DOHH2 (cell line): Measurements from ENCODE around the gene RBM15B.

Experiments
- EZH2phosphoT487 ChIP-seq: fragments of 200-600 bp; sonication (generic); IDR thresholded peaks from 2 replicates; pipeline ENCODE4 v1.6.1; 2017; ENCODE audit warnings: borderline replicate concordance, mild to moderate bottlenecking, antibody characterized with exemption, low read length, moderate library complexity, mixed read lengths
- TF ChIP-seq, protein P1 (sequence below): fragments of 200-600 bp; sonication (generic); IDR thresholded peaks from one replicate; pipeline ENCODE4 v1.5.1; 2014; ENCODE audit warnings: antibody characterized with exemption, mild to moderate bottlenecking, low read depth, low read length; ENCODE audit not compliant: poor library complexity, severe bottlenecking

DNA sequence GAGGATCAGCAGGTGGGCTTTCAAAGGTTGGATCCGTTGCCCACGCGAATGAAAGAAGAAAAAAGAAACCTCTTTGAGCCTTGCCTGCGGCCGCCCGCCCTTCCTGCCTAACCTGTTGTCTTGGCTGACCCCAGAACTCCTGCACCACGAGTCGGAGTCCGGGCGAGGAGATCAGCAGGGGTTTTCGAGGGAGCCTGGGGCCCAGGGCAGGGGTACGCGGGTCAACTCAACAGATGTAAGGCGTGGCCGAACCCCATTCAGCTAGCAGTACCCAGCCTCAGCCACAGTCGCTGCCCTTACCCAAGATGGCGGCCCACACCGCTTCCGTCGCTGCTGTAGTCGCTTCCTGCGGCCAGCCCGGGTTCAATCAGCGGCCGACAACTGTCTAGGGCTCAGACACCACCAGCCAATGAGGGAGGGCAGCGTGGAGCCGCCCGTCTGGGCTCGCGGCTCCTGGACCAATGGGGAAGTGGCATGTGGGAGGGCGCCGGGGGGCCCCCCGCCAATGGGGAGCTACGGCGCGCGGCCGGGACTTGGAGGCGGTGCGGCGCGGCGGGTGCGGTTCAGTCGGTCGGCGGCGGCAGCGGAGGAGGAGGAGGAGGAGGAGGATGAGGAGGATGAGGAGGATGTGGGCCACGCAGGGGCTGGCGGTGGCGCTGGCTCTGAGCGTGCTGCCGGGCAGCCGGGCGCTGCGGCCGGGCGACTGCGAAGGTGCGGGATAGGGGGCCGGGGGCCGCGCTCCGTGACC, 6.2 kb upstream of the RBM15B start, which contains the start of gene MANF:
- TF ChIP-seq, protein P1, sequence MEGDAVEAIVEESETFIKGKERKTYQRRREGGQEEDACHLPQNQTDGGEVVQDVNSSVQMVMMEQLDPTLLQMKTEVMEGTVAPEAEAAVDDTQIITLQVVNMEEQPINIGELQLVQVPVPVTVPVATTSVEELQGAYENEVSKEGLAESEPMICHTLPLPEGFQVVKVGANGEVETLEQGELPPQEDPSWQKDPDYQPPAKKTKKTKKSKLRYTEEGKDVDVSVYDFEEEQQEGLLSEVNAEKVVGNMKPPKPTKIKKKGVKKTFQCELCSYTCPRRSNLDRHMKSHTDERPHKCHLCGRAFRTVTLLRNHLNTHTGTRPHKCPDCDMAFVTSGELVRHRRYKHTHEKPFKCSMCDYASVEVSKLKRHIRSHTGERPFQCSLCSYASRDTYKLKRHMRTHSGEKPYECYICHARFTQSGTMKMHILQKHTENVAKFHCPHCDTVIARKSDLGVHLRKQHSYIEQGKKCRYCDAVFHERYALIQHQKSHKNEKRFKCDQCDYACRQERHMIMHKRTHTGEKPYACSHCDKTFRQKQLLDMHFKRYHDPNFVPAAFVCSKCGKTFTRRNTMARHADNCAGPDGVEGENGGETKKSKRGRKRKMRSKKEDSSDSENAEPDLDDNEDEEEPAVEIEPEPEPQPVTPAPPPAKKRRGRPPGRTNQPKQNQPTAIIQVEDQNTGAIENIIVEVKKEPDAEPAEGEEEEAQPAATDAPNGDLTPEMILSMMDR: no peak
- TF ChIP-seq EZH2phosphoT487: no peak
